ENCODE data around the gene GLRX5. TPM values are rescaled to one million over a fixed set of nuclear protein-coding genes. Genes with fewer than 3 reads are reported as not detected.
A peak's percentile ranks its signal among the peaks of the same experiment; 100 is the strongest.

Gene GLRX5
- total RNA-seq, 1 experiment from 2014 or later, result 62.2 TPM

- Mint-ChIP-seq H3K4me3 (no peak overlapping the region; a peak in 1 of 5 replicates), H3K27ac (peak overlapping the region in 1 of 3 experiments; percentile 71; a peak in 2 of 7 replicates), H3K9me3 (no peaks in the 10 kb centered on the region), H3K36me3 (ENCODE audit: insufficient read depth in 1 of 3, low read depth in 3 of 3) (peaks cover 1 to 7% (median 4%) of the 10 kb centered on the region in 3 experiments; a peak in 2 of 7 replicates), H3K4me1 (peaks cover 12 to 24% of the 10 kb centered on the region in 2 experiments), H3K27me3 (ENCODE audit: low read depth) (peaks cover 3% of the 10 kb centered on the region)
- Histone ChIP-seq H3K9me3 (ENCODE audit: control insufficient read depth, low read depth, low read length) (no peaks in the 10 kb centered on the region), H2BK12ac (ENCODE audit: insufficient read length, low read depth, low read length) (no peak overlapping the region), H4K8ac (replicated peaks; ENCODE audit: insufficient read length, low read depth, low read length) (no peak overlapping the region), H4K5ac (ENCODE audit: insufficient read length, low read depth, low read length) (no peak overlapping the region), H3K14ac (ENCODE audit: insufficient read depth, low read length) (no peak overlapping the region), H3K56ac (ENCODE audit: insufficient read length, low read depth, low read length) (no peak overlapping the region), H3K4me1 (ENCODE audit: insufficient read depth, low read length) (no peaks in the 10 kb centered on the region), H4K91ac (ENCODE audit: insufficient read length, low read depth, low read length) (no peak overlapping the region), H2BK20ac (ENCODE audit: low read depth, low read length, poor library complexity, severe bottlenecking) (no peak overlapping the region), H3K79me1 (ENCODE audit: insufficient read depth, low read depth, low read length, poor library complexity, severe bottlenecking) (no peaks in the 10 kb centered on the region), H2BK5ac (ENCODE audit: insufficient read length, low read length) (no peak overlapping the region), H3K18ac (ENCODE audit: insufficient read length, low read depth, low read length) (no peak overlapping the region), H3K27me3 (ENCODE audit: insufficient read depth, low read length) (no peaks in the 10 kb centered on the region), H3K23ac (ENCODE audit: insufficient read length, low read depth, low read length) (no peak overlapping the region), H3K4me2 (ENCODE audit: insufficient read depth, insufficient read length, low read length) (no peak overlapping the region), H2AK5ac (ENCODE audit: insufficient read length, low read length) (no peak overlapping the region), H3K79me2 (ENCODE audit: insufficient read depth, low read length) (peaks cover 2% of the 10 kb centered on the region), H3K27ac (ENCODE audit: insufficient read length, low read depth, low read length) (no peak overlapping the region), H3K23me2 (ENCODE audit: insufficient read length, low read depth, low read length, poor library complexity, severe bottlenecking) (no peaks in the 10 kb centered on the region), H2AFZ (ENCODE audit: low read length) (no peak overlapping the region), H4K20me1 (ENCODE audit: control insufficient read depth, insufficient read depth, insufficient read length) (no peaks in the 10 kb centered on the region), H3T11ph (ENCODE audit: low read length) (no peak overlapping the region), H2BK15ac (ENCODE audit: low read depth, low read length) (no peak overlapping the region), H3K4ac (ENCODE audit: low read depth, low read length) (no peak overlapping the region), H2BK120ac (ENCODE audit: low read depth, low read length, poor library complexity, severe bottlenecking) (no peak overlapping the region), H3K9ac (ENCODE audit: extremely low read depth, insufficient read length, low read length) (no peak overlapping the region)
- no peak for TF ChIP-seq CTCF (conservative IDR thresholded peaks at IDR 0.05)
- WGBS (ENCODE audit: extremely low coverage, insufficient read length, low lambda C conversion rate), result no CpG with 5 or more reads among the region's 9 CpGs
- no peak for DNase-seq
Observed at GRCh38 chr14:95526483-95527386, 8.1 kb upstream of the GLRX5 start.
